Cardiac muscle cell (in vitro differentiated cells and primary cell): Measurements from ENCODE around the gene KCNK18. TPM values are rescaled to one million over a fixed set of nuclear protein-coding genes. Genes with fewer than 3 reads are reported as not detected.

Source experiments
- DNase-seq, 2 donors: peaks; one replicate each; pipeline versions ENCODE4 v3.0.0 to v3.0.0-alpha.2; 2010 to 2017; ENCODE audit warnings: low read depth in 1 of 2, low spot score in 1 of 2
- H3K27ac ChIP-seq: fragments of 200-600 bp; sonication (generic); 2 replicates; pipeline ENCODE4 v1.5.1; 2016
- H3K27me3 ChIP-seq: fragments of 200-600 bp; sonication (generic); 2 replicates; pipeline ENCODE4 v1.6.0; 2016; ENCODE audit warnings: control low read depth
- H3K36me3 ChIP-seq: fragments of 200-600 bp; sonication (generic); 2 replicates; pipeline ENCODE4 v1.5.1; 2016; ENCODE audit warnings: control low read depth
- H3K4me1 ChIP-seq: fragments of 200-600 bp; sonication (generic); 2 replicates; pipeline ENCODE4 v1.8.1; 2017; ENCODE audit warnings: low read depth, mild to moderate bottlenecking, mixed run types
- H3K4me3 ChIP-seq: fragments of 200-600 bp; sonication (generic); 2 replicates; pipeline ENCODE4 v1.5.1; 2016; ENCODE audit warnings: mild to moderate bottlenecking
- H3K9me3 ChIP-seq: fragments of 200-600 bp; sonication (generic); 2 replicates; pipeline ENCODE4 v1.5.1; 2017; ENCODE audit warnings: low read depth, mild to moderate bottlenecking, control low read depth
- polyA plus RNA-seq: library from polyadenylated mRNA; unstranded; fragments of >200 nt; fragmentation: Nextera tagmentation; extraction: Ambion mirVana; gene quantifications from 2 replicates; pipeline ENCODE4 v1.2.1, GENCODE V29; 2016
- total RNA-seq: library from RNA; depleted of rRNA; stranded (reverse); fragments of >200 nt; gene quantifications from 2 replicates; pipeline ENCODE4 v1.2.3, GENCODE V29; 2016
- TF ChIP-seq, protein P1 (sequence below): IDR thresholded peaks from 2 replicates; pipeline ENCODE4 v1.5.1; 2012; ENCODE audit warnings: low read depth, mild to moderate bottlenecking, low read length

Gene KCNK18
- total and polyA plus RNA-seq, 2 experiments from 2014 or later: not detected

DNA sequence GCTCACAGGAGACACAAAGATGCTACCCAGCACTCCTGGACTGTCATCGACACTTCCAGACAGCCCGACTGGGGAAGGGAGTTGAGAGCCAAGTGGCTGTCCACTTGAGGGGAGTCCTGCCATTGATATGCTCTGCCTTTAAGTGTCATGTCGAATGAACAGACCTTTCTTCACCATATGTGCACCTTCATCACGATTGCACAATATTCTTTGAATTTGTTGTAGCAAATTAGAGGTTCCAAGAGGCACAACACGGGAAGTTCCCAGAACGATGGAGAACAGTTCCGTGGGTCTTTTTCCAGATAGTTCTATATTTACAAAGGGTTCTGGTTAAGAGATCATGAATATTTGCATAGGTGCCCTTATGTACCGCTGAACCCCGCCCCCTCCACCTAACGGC is 59.6 kb downstream of the KCNK18 start:
- H3K27ac ChIP-seq: no peak overlapping the region
- H3K4me1 ChIP-seq: peaks cover 20% of the 10 kb centered on the region
- no peaks in the 10 kb centered on the region for H3K36me3 ChIP-seq
- no peaks in the 10 kb centered on the region for H3K9me3 ChIP-seq
- TF ChIP-seq, protein P1, sequence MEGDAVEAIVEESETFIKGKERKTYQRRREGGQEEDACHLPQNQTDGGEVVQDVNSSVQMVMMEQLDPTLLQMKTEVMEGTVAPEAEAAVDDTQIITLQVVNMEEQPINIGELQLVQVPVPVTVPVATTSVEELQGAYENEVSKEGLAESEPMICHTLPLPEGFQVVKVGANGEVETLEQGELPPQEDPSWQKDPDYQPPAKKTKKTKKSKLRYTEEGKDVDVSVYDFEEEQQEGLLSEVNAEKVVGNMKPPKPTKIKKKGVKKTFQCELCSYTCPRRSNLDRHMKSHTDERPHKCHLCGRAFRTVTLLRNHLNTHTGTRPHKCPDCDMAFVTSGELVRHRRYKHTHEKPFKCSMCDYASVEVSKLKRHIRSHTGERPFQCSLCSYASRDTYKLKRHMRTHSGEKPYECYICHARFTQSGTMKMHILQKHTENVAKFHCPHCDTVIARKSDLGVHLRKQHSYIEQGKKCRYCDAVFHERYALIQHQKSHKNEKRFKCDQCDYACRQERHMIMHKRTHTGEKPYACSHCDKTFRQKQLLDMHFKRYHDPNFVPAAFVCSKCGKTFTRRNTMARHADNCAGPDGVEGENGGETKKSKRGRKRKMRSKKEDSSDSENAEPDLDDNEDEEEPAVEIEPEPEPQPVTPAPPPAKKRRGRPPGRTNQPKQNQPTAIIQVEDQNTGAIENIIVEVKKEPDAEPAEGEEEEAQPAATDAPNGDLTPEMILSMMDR: no peak
- H3K4me3 ChIP-seq: no peak overlapping the region
- peak in 1 of 2 donors; percentile 6 for DNase-seq
- no peaks in the 10 kb centered on the region for H3K27me3 ChIP-seq

DNA sequence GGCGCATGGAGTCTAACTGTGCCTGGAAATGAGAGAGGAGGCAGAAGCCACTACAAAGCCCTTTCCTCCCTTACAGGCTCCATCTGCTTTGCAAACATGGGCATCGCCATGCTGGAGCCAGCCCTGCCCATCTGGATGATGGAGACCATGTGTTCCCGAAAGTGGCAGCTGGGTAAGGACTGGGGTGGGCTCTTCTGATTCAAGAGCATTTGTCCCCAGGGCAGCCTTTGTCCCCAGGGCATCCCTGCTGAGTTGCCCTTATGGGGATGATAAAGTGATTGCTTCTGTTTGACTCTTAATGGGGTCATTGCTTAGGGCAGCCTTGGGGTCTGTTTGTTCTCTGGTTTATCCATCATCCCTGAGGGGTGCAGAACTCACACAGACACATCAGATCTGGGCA is 60.4 kb downstream of the KCNK18 start:
- peaks cover 20% of the 10 kb centered on the region for H3K4me1 ChIP-seq
- no peak overlapping the region for H3K27ac ChIP-seq
- no peak overlapping the region for H3K4me3 ChIP-seq
- no peaks in the 10 kb centered on the region for H3K9me3 ChIP-seq
- H3K36me3 ChIP-seq: no peaks in the 10 kb centered on the region
- TF ChIP-seq, protein P1: no peak
- H3K27me3 ChIP-seq: no peaks in the 10 kb centered on the region
- DNase-seq: no peak

DNA sequence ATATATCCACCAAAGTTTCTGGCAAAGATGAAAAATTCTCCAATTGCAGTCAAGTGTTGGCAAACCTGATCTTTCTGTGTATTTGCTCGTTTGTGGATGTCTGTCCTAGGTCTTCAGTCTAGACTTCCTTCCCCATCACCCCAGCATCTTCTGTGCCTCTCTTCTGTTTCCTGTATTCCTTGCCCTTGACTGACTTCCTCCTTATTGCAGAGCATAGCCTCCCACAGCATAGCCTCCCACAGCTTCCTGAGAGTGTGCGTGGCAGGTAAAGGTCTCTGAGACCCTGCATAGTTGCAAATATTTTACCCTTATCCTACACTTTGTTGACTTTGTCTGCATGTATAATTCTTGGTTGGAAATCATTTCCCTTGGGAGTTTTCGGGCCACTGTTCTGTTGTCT is 62.0 kb downstream of the KCNK18 start:
- Histone ChIP-seq H3K36me3 (no peaks in the 10 kb centered on the region), H3K27ac (no peak overlapping the region), H3K27me3 (no peaks in the 10 kb centered on the region), H3K4me1 (peaks cover 20% of the 10 kb centered on the region), H3K4me3 (no peak overlapping the region), H3K9me3 (no peaks in the 10 kb centered on the region)
- no peak for DNase-seq
- TF ChIP-seq, protein P1: no peak

Other genes starting within 250 kb of the KCNK18 start
- 2.1 and 2.9 TPM in 2 replicates for gene SHTN1, start 192.3 kb upstream of the KCNK18 start, total RNA-seq
- gene SHTN1, start 192.3 kb upstream of the KCNK18 start, polyA plus RNA-seq: 4.1 and 9.6 TPM in 2 replicates
- gene VAX1, start 59.2 kb upstream of the KCNK18 start, total RNA-seq: not detected in 2 replicates
- not detected in 2 replicates for gene VAX1, start 59.2 kb upstream of the KCNK18 start, polyA plus RNA-seq
- gene SLC18A2, start 43.6 kb downstream of the KCNK18 start, total RNA-seq: 0.07 and 0.42 TPM in 2 replicates
- gene SLC18A2, start 43.6 kb downstream of the KCNK18 start, polyA plus RNA-seq: 0.30 and 1.0 TPM in 2 replicates
- gene PDZD8, start 178.0 kb downstream of the KCNK18 start, total RNA-seq: 6.9 and 12.9 TPM in 2 replicates
- 4.7 and 9.9 TPM in 2 replicates for gene PDZD8, start 178.0 kb downstream of the KCNK18 start, polyA plus RNA-seq